BE2C (cell line): ENCODE results near the gene TRPV3.

Experiments
- DNase-seq: peaks from one replicate; pipeline ENCODE4 v3.0.0-alpha.2; 2020
- H3K27me3 ChIP-seq: fragments of 250-450 bp; sonication (Bioruptor Pico); 2 replicates; pipeline ENCODE4 v1.5.1; 2020; ENCODE audit warnings: mild to moderate bottlenecking
- H3K36me3 ChIP-seq: fragments of 250-450 bp; sonication (Bioruptor Pico); 2 replicates; pipeline ENCODE4 v1.5.1; 2020; ENCODE audit warnings: mild to moderate bottlenecking
- H3K4me1 ChIP-seq: fragments of 250-450 bp; sonication (Bioruptor Pico); 2 replicates; pipeline ENCODE4 v1.5.1; 2020
- H3K4me3 ChIP-seq: 2 replicates; pipeline ENCODE4 v1.5.1; 2011; ENCODE audit warnings: low read depth, low read length
- H3K9me3 ChIP-seq: fragments of 250-450 bp; sonication (Bioruptor Pico); 2 replicates; pipeline ENCODE4 v1.5.1; 2020
- CTCF ChIP-seq: IDR thresholded peaks from 2 replicates; pipeline ENCODE4 v1.5.1; 2012; ENCODE audit warnings: mild to moderate bottlenecking, low read depth, low read length

The TRPV3 gene

DNA sequence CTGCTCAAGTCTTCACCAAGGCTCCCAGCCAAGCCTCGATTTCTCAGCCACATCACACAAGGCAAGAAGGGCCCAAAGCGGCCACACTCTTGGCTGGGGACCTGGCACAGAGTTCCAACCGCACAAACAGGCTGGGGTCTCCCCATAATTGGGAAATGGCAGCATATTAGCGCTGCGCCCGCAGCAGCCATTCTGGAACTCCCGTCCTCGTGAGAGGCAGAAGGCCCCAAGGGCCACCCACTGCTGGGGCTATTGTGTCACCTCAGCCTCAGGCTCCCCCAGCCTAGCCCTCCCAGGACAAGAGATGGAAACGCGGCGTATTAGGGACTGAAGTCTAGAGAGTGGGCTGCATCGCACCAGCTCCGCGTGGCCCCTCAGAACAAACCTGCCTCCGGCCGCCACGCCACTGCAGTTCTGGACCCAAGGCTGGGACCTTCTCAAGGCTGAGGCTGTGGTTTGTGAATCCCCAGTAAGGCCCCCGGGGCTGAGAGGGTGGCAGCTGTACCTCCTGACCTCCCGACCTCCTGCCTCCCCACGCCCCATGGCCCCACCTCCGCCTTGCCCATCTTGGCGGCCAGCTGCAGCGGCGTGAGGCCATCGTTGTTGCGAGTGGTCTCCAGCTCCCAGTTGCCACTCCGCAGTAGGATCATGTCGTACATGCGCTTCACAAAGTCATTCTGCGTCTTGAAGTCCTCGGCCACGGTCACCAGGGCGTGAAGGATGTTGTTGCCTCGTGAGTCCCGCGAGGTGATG, 25.3 kb downstream of the TRPV3 start:
- Histone ChIP-seq H3K27me3 (no peaks in the 10 kb centered on the region), H3K4me3 (no peak overlapping the region), H3K36me3 (no peaks in the 10 kb centered on the region), H3K9me3 (no peaks in the 10 kb centered on the region), H3K4me1 (no peaks in the 10 kb centered on the region)
- DNase-seq: no peak
- TF ChIP-seq CTCF: no peak

GRCh38 chr17:3531266-3532101, 26.1 kb downstream of the TRPV3 start:
- no peak for DNase-seq
- Histone ChIP-seq H3K4me3 (no peak overlapping the region), H3K27me3 (no peaks in the 10 kb centered on the region), H3K36me3 (no peaks in the 10 kb centered on the region), H3K4me1 (no peaks in the 10 kb centered on the region), H3K9me3 (no peaks in the 10 kb centered on the region)
- TF ChIP-seq CTCF: no peak

DNA sequence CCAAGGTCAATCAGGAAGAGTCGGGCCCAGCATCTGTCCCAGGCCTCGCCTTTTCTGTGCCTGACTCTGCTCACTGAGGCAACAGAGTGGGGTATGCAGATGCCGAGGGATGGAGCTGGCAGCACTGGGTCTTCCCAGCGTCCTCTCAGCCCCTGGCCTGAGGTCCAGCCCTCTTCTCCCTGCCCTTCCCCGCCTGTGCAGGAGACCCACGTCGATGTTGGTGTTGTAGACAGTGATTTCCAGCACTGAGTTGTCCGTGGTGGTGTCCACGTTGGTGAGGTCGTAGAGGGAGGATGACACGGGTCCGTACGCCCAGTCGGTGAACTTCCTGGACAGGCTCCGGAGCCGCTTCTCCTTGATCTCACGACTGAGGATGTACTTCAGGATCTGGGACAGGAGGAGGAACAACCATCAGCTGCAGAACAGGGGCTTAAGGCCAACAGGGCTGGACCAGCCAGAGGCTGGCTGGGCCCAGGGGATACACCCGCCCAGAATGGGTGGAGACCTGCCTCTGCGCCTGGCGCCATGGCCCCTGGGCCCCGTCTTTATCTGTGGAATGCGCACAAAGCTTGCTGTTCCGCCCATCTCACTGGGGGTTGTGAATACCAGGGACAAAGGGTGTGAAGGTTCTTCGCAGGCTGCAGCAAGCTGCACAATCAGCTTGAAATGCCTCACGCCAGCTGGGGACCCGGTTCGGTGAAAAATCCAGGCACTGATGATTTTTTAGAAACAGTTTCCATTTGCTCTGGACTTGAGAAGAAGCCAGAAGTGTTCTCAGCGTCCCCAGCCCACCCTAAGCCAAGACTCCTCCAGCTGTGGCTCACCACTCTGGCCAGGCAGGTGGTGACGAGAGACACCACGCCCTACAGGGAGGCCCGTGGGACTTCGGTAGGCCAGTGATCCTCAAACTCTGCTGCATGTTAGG, 27.5 kb downstream of the TRPV3 start:
- Histone ChIP-seq H3K4me3 (no peak overlapping the region), H3K36me3 (no peaks in the 10 kb centered on the region)
- no peak for DNase-seq

DNA sequence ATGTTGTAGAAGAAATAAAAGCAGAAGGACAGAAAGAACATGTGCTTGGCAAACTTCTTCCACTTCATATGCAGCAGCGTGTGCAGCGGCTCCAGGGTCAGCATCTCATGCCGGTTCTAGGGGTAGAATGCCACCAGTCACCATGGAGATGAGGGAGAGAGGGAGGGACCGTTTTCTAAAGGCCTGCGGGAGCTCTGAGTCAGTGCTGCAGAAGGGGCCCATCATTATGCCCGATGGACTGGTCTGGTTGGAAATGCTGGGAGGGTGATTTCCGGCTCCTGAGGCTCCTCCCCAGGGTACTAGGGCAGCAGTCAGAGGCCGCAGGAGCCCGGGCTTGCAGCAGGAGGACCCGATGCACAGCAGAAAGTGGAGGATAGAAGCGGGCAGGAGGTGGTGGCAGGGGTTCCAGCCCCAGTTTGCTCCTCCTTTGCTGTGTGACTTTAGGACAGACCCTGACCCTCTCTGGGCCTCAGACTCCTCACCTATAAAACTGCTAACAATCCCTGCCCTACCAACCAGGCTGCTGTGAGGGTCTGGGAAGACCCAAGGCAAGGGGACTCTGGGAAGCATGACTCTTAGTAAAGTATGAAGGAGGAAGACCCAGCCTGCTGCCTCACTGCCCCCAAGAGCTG, 28.6 kb downstream of the TRPV3 start:
- H3K9me3 ChIP-seq: no peaks in the 10 kb centered on the region
- H3K4me3 ChIP-seq: no peak overlapping the region
- DNase-seq: no peak
- H3K27me3 ChIP-seq: no peaks in the 10 kb centered on the region
- H3K4me1 ChIP-seq: no peaks in the 10 kb centered on the region
- H3K36me3 ChIP-seq: no peaks in the 10 kb centered on the region
- no peak for TF ChIP-seq CTCF

More for the DNA sequence above, 27.5 kb downstream of the TRPV3 start:
- Histone ChIP-seq H3K27me3 (no peaks in the 10 kb centered on the region), H3K4me1 (no peaks in the 10 kb centered on the region), H3K9me3 (no peaks in the 10 kb centered on the region)
- no peak for TF ChIP-seq CTCF

DNA sequence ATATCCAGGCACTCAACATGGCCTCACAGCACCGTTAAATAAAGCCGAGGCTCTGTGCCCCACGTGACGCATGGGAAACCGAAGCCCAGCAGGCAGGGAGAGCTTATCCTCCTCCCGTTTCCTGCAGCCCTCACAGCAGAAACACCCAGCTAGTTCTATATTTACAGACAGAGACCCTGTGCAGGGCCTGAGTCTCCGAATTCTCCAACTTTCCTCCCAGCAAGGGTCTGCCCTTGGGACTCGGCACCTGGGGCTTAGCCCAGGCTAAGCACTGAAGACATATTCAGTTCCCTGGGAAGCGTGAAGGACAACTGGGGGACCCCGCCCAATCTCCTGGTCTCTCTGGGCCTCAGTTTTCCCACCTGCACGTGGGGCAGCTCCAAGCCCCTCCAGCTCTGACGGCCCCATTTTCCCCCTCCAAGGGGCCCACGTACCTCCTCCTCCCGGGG, 29.2 kb downstream of the TRPV3 start:
- no peaks in the 10 kb centered on the region for H3K36me3 ChIP-seq
- no peak for TF ChIP-seq CTCF
- no peak for DNase-seq
- H3K4me3 ChIP-seq: no peak overlapping the region
- no peaks in the 10 kb centered on the region for H3K27me3 ChIP-seq
- H3K9me3 ChIP-seq: no peaks in the 10 kb centered on the region
- no peaks in the 10 kb centered on the region for H3K4me1 ChIP-seq
